GM06990 (cell line): ENCODE measurements around the gene TRIM58.

Experiments
- DNase-seq: peaks from one replicate; pipeline ENCODE4 v3.0.0-alpha.2; 2011; ENCODE audit not compliant: insufficient read length; ENCODE audit errors: extremely low read depth
- H3K27me3 ChIP-seq: replicated peaks from 2 replicates; pipeline ENCODE4 v1.6.0; 2011; ENCODE audit warnings: low read length; ENCODE audit not compliant: control insufficient read depth, insufficient read depth
- H3K36me3 ChIP-seq: 2 replicates; pipeline ENCODE4 v1.5.1; 2011; ENCODE audit warnings: low read length; ENCODE audit not compliant: control insufficient read depth, insufficient read depth
- H3K4me3 ChIP-seq: replicated peaks from 2 replicates; pipeline ENCODE4 v1.5.1; 2011; ENCODE audit warnings: low read depth, mild to moderate bottlenecking, control low read depth, low read length
- CTCF ChIP-seq: IDR thresholded peaks from 2 replicates; pipeline ENCODE4 v1.5.1; 2011; ENCODE audit warnings: low read length, control low read depth, mild to moderate bottlenecking, inconsistent platforms; ENCODE audit not compliant: insufficient read depth, poor library complexity, severe bottlenecking

TRIM58 gene

DNA sequence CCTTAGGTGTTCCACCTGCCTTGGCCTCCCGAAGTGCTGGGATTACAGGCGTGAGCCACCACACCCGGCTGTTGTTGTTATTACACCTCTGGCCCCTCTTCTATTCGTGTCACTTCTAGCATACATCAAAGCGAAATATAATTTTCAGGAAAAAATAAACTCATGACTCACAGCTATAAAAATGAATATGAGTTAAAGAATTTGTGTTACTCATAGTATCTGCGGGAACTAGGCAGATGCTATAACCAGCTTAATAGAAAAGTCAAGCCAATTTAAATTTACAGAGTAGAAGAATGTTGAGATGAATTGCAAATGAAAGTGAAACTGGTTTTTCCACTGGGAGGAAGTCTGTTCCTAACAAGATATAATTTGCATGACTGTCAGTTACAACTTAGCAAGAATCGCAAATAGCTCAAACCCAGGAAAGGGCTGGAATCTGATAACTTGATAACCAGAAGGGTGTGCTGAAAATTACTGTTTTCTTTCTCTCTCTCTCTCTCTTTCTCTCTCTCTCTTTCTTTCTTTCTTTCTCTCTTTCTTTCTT is 49.6 kb downstream of the TRIM58 start:
- no peak overlapping the region for H3K4me3 ChIP-seq
- no peaks in the 10 kb centered on the region for H3K27me3 ChIP-seq
- no peak for DNase-seq
- no peak for TF ChIP-seq CTCF
- H3K36me3 ChIP-seq, result no peaks in the 10 kb centered on the region

GRCh38 chr1:247908766-247909165 is 51.8 kb downstream of the TRIM58 start:
- TF ChIP-seq CTCF, result no peak
- no peak overlapping the region for H3K4me3 ChIP-seq
- H3K27me3 ChIP-seq, result no peaks in the 10 kb centered on the region
- no peak for DNase-seq
- H3K36me3 ChIP-seq, result no peaks in the 10 kb centered on the region

GRCh38 chr1:247913786-247914185 is 56.8 kb downstream of the TRIM58 start:
- Histone ChIP-seq H3K36me3 (no peaks in the 10 kb centered on the region), H3K4me3 (no peak overlapping the region), H3K27me3 (no peaks in the 10 kb centered on the region)
- DNase-seq, result no peak
- TF ChIP-seq CTCF, result no peak

DNA sequence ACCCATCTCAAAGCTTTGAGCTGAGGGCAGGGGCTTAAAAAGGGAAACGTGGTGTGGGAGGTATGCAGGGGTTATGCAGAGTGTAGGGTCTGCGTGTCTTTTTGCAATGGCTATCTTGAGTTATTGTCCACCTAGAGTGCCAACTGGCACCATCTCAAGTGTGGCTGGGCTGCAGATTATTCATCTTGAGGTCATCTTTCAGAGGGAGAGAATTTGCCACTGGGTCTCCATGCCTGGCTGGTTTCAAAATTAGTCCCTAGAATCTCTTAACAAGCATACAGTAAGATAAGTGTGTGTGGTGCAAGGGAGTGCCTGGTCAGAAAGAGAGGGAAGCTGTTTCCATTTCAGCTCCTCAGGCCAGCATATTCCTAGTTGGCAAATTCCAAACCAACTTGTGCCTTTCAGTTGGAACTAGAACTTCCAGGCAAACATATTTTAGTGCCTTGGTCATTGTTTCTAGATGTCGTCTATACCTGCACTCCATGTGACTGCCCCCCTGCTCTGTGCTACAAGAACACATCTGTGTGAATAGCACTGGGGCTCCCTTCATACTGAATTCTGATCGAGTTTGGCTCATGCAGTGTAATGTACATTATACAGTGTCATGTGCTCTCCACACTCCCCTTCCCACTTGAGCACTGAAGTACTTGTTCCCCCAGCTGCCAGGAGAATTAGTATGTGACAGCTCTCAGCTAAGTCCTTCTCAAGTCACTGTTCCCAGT is 58.1 kb downstream of the TRIM58 start:
- Histone ChIP-seq H3K4me3 (no peak overlapping the region), H3K27me3 (no peaks in the 10 kb centered on the region), H3K36me3 (no peaks in the 10 kb centered on the region)
- TF ChIP-seq CTCF, result no peak
- no peak for DNase-seq

DNA sequence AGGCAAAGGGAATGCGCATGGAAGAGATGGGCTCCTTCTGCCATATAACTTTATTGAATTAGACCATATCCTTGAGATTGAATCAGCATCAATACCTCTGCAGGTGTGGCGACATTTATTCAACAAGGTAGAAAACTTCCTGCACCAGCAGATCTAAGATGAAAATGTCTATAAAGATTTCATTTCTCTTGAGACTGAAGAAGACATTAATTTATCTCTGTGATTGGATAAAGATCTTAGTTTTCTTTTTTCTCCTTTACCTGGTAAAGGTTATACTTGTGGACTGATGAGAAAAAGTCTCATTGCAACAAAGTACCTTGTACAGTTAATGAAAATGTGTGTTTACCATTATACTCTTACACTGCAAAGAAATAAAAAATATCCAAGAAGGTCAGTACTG is 63.0 kb downstream of the TRIM58 start, which contains the start of gene OR2T8:
TSS of gene OR2T8 (plus strand) at position 301 of the 400 bp plus-strand sequence. CDS start 766 bp downstream, outside the sequence.
- Histone ChIP-seq H3K36me3 (no peaks in the 10 kb centered on the region), H3K27me3 (no peaks in the 10 kb centered on the region), H3K4me3 (no peak within 1 kb of the TSS)
- no peak for DNase-seq
- TF ChIP-seq CTCF, result no peak
